ENCODE measurements around the gene ARHGAP45.

ARHGAP45 gene

GRCh38 chr19:1039646-1040475, 27.1 kb upstream of the ARHGAP45 start, which contains the start of gene ABCA7:
TSS of gene ABCA7 (plus strand) at chr19:1040107. CDS start at chr19:1041362, 1,255 bp downstream.
- DNase-seq (ENCODE audit: low read depth in 2 of 2) = peak; percentile 98 to 99

DNA sequence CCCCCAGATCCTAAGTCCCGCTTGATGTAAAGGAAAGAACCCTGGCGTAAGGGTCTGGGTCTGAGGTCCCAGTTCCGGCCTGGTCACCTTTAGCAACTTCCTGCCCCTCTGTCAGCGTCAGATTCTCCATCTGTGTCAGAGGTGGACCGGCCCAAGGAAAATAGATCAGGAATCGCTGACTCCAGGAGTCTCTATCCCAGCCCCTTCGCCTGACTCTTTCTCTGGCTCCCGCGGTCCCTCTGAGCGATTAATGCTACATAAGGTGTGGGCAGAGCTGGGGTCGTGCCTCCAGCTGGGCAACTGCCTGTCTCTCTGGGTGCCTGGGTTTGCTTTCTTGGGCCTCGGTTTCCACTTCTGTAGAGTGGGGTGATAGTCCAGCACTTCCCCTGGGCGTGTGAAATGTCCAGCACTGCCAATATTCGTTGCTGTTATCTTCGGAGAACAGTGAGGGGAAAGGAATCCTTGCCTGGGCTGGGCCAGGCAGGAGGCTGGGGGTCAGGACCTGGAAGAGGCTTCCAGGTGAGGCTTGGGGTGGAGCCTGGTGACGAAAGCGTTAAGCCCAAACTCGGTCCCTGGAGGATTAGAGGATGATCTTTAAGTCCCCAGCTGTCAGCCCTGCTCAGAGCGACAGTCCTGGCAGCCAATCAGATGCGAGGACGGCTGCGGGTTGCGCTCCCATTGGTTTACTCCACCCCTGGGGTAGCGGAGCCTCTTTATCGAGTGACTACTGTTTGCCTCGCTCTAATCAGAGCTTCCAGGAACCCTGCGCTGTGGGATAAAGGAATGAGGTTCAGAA, 26.3 kb upstream of the ARHGAP45 start:
- DNase-seq (ENCODE audit: low read depth in 2 of 2) = peak; percentile 75 to 85

GRCh38 chr19:1041272-1041834, 25.6 kb upstream of the ARHGAP45 start:
- no peak for DNase-seq (ENCODE audit: low read depth in 2 of 2)

DNA sequence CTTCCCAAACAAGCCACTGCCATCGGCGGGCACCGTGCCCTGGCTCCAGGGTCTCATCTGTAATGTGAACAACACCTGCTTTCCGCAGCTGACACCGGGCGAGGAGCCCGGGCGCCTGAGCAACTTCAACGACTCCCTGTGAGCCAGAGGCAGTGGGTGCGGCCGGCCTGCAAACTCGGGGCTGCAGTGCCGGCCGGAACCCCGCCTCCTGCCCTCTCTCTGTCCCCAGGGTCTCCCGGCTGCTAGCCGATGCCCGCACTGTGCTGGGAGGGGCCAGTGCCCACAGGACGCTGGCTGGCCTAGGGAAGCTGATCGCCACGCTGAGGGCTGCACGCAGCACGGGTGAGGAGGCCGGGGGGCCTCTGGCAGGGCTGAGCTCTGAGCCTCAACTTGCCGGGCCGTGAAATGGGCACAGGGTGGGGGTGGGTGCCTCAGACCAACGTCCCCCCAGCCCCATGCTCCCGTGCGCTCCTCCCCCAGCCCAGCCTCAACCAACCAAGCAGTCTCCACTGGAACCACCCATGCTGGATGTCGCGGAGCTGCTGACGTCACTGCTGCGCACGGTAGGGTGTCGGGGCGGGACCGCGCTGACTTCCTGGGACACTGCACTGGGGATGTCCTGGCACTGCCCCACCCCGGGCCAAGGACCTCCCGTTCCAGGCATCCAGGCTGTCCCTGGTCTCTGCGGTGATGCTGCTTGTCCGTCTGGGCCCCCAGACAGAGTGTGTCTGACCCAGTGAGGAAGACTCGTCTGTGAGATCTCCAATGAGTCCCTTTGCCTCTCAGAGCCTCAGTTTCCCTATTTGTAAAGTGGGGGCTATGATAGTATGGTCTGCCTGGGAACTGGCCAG, 24.9 kb upstream of the ARHGAP45 start:
- no peak for DNase-seq (ENCODE audit: low read depth in 2 of 2)

GRCh38 chr19:1042689-1043511, 24.1 kb upstream of the ARHGAP45 start:
- DNase-seq (ENCODE audit: low read depth in 2 of 2) = no peak

- no peak for DNase-seq (ENCODE audit: low read depth in 2 of 2)
Observed at GRCh38 chr19:1045247-1045603, 21.7 kb upstream of the ARHGAP45 start.

- no peak for DNase-seq (ENCODE audit: low read depth in 2 of 2)
Observed at GRCh38 chr19:1046117-1046626, 20.8 kb upstream of the ARHGAP45 start.

DNA sequence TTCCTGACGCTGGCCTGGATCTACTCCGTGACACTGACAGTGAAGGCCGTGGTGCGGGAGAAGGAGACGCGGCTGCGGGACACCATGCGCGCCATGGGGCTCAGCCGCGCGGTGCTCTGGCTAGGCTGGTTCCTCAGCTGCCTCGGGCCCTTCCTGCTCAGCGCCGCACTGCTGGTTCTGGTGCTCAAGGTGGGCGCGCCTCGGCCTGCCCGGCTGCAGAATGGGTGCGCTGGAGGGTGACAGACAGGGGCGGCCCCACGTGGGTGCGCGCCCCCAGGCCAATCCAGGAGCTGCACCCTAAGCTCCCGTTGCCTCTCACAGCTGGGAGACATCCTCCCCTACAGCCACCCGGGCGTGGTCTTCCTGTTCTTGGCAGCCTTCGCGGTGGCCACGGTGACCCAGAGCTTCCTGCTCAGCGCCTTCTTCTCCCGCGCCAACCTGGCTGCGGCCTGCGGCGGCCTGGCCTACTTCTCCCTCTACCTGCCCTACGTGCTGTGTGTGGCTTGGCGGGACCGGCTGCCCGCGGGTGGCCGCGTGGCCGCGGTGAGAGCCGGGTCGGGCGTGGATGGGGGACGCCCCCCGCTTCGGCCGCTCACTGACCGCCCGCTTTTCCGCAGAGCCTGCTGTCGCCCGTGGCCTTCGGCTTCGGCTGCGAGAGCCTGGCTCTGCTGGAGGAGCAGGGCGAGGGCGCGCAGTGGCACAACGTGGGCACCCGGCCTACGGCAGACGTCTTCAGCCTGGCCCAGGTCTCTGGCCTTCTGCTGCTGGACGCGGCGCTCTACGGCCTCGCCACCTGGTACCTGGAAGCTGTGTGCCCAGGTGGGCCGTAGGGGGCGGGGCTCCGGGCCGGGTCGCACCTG, 19.9 kb upstream of the ARHGAP45 start:
- DNase-seq (ENCODE audit: low read depth in 2 of 2) = no peak

DNA sequence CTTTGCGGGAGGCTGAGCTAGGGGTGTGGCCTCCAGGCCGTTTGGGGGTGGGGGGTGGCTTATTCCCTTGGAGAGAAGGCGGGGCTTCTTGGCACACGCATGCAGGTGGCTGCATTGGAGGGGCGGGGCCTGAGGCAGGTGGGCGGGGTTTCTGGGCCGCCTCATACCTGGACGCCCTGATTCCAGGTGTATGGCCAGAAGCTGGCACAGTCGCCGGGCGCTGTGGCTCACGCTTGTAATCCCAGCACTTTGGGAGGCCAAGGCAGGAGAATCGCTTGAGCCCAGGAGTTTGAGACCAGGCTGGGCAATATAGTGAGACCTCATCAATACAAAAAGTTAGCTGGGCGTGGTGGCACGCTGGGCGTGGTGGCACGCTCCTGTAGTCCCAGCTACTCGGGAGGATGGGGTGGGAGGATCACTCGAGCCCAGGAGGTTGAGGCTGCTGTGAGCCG, 19.2 kb upstream of the ARHGAP45 start:
- no peak for DNase-seq (ENCODE audit: low read depth in 2 of 2)

DNA sequence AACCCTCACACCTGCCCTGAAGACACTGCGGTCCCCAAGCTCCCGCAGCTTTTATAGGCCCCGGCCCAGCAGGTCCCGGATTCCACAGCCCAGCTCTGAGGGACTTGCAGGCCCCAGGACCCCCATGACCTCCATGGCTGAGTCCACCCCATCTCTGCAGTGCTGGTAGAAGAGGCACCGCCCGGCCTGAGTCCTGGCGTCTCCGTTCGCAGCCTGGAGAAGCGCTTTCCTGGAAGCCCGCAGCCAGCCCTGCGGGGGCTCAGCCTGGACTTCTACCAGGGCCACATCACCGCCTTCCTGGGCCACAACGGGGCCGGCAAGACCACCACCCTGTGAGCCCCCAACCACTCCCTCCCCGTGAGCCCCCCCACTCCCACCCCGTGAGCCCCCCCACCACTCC, 17.9 kb upstream of the ARHGAP45 start:
- no peak for DNase-seq (ENCODE audit: low read depth in 2 of 2)

GRCh38 chr19:1049800-1050199, 17.2 kb upstream of the ARHGAP45 start:
- no peak for DNase-seq (ENCODE audit: low read depth in 2 of 2)

- no peak for DNase-seq (ENCODE audit: low read depth in 2 of 2)
Observed at GRCh38 chr19:1050989-1051788, 15.8 kb upstream of the ARHGAP45 start.

GRCh38 chr19:1051791-1052190, 15.2 kb upstream of the ARHGAP45 start:
- DNase-seq (ENCODE audit: low read depth in 2 of 2) = no peak

GRCh38 chr19:1052349-1052975, 14.5 kb upstream of the ARHGAP45 start:
- DNase-seq (ENCODE audit: low read depth in 2 of 2) = no peak

DNA sequence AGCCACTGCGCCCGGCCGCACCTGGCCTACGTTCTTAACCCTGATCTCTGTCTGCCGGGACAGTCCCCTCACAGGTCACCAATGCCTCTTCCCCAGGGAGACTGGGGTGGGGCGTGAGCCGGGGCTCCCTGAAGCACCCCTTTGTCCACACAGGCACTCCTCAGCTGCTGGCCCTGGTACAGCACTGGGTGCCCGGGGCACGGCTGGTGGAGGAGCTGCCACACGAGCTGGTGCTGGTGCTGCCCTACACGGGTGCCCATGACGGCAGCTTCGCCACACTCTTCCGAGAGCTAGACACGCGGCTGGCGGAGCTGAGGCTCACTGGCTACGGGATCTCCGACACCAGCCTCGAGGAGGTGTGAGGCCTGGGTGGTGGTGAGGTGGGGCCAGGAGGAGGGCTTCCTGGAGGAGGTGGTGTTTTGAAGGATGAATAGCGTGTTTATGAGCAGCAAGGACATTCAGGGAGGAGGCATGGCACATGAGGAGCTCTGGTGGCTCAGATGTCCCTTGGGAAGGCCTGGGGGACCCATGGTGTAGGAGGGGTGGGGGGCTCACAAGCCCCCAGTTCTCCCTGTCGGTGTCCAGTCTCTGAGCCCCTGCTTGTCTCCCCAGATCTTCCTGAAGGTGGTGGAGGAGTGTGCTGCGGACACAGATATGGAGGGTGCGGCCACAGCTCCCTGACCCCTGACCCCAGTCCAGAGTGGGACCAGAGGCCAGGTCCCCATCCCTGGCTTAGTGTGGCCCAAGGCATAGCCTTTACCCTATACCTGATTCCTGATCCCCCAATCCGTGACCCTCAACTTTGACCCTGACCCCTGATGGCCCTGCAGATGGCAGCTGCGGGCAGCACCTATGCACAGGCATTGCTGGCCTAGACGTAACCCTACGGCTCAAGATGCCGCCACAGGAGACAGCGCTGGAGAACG, 13.5 kb upstream of the ARHGAP45 start:
- no peak for DNase-seq (ENCODE audit: low read depth in 2 of 2)

- no peak for DNase-seq (ENCODE audit: low read depth in 2 of 2)
Observed at GRCh38 chr19:1054102-1055027, 12.6 kb upstream of the ARHGAP45 start.

All from stimulated activated CD8-positive, alpha-beta memory T cell treated with anti-CD3 and anti-CD28 coated beads, Interleukin-15, amount 100 ng/mL, for 4 hours (primary cell).